NB4 (cell line): Measurements from ENCODE around the gene PHF21B.

Source experiments
- CTCF ChIP-seq: IDR thresholded peaks from one replicate; pipeline ENCODE4 v1.5.1; 2012; ENCODE audit warnings: low read depth, low read length
- MYC ChIP-seq: IDR thresholded peaks from 2 replicates; pipeline ENCODE4 v1.6.1; 2011; ENCODE audit warnings: low read depth, low read length
- POLR2A ChIP-seq: IDR thresholded peaks from 2 replicates; pipeline ENCODE4 v1.6.1; 2011; ENCODE audit warnings: mild to moderate bottlenecking; ENCODE audit not compliant: insufficient read length; ENCODE audit errors: extremely low read depth

DNA sequence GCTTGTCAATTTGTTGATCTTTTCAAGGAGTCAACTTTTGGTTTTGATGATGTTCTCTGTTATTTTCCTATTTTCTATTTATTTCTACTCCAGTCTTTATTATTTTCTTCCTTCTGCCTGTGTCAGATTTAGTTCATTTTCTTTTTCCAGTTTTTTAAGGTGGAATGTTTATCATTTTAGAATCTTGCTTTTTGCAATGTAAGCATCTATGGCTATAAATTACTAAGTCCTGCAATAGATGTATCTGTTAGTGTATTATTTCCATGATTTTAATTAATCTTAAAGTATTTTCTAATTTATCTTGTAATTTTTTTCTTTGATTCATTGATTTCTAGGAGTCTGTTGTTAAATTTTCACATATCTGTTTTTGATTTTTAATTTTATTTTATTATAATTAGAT lies 175.7 kb downstream of the PHF21B start:
- TF ChIP-seq CTCF: no peak
- TF ChIP-seq MYC: no peak
- no peak for TF ChIP-seq POLR2A
